Transverse colon (tissue), 4 donors: Measurements from ENCODE around the gene DPF3. TPM values are rescaled to one million over a fixed set of nuclear protein-coding genes. Genes with fewer than 3 reads are reported as not detected.

ENCODE experiments used
- DNase-seq: peaks from one replicate; pipeline ENCODE4 v3.0.0-alpha.2; 2019
- H3K27ac ChIP-seq, 4 donors: fragments of 200-600 bp; sonication (generic); 2 replicates each; pipeline ENCODE4 v1.5.1; 2016 to 2018; ENCODE audit warnings: inconsistent platforms in 4 of 4
- H3K27me3 ChIP-seq: fragments of 200-600 bp; sonication (generic); 2 replicates; pipeline ENCODE4 v1.5.1; 2017; ENCODE audit warnings: inconsistent platforms
- H3K36me3 ChIP-seq, 4 donors: fragments of 200-600 bp; sonication (generic); 2 replicates each; pipeline ENCODE4 v1.5.1; 2017 to 2019; ENCODE audit warnings: inconsistent platforms in 4 of 4
- H3K4me1 ChIP-seq, 4 donors: fragments of 200-600 bp; sonication (generic); 2 replicates each; pipeline ENCODE4 v1.5.1; 2017 to 2020; ENCODE audit warnings: inconsistent platforms in 4 of 4
- H3K4me3 ChIP-seq, 4 donors: fragments of 200-600 bp; sonication (generic); 1 replicate in 1 of 4; 2 replicates in 3 of 4; pipeline versions ENCODE4 v1.5.1 to v1.6.1; 2017 to 2019; ENCODE audit warnings: inconsistent platforms in 4 of 4
- H3K9me3 ChIP-seq, 2 donors: fragments of 200-600 bp; sonication (generic); 2 replicates each; pipeline ENCODE4 v1.5.1; 2017 to 2019; ENCODE audit warnings: inconsistent platforms in 2 of 2
- EP300 ChIP-seq: sonication (generic); formaldehyde crosslinking; IDR thresholded peaks from one replicate; pipeline ENCODE4 v1.6.1; 2017; ENCODE audit warnings: antibody characterized with exemption, low read depth
- POLR2A ChIP-seq: fragments of 450-650 bp; IDR thresholded peaks from one replicate; pipeline ENCODE4 v1.6.1; 2016; ENCODE audit warnings: antibody characterized with exemption, mild to moderate bottlenecking, moderate library complexity
- POLR2AphosphoS5 ChIP-seq, 3 donors: sonication (generic); formaldehyde crosslinking; IDR thresholded peaks; one replicate each; pipeline ENCODE4 v1.6.1; 2016; ENCODE audit warnings: antibody characterized with exemption in 3 of 3
- WGBS, 2 donors: methylation state at CpG; one replicate each; pipeline ENCODE4 v1.1.5; 2018; ENCODE audit warnings: low coverage in 1 of 2; 5-methylcytosine and 5-hydroxymethylcytosine counted together
- in situ Hi-C, 4 donors: fragments of 200-750 bp; cut with MboI; loops; one replicate each; pipeline versions ENCODE4 v1.15.0 to v1.15.1; 2017; ENCODE audit warnings: low sequenced_read_pairs in 3 of 4, low pct_ligation_motif_present in 1 of 4, low pct_unique_long_range_greater_than_20kb in 1 of 4
- intact Hi-C: fragments of 100-400 bp; cut with DNase I; formaldehyde crosslinking; loops from one replicate; pipeline ENCODE4 v1.15.1; 2023; ENCODE audit warnings: low total_unique reads
- total RNA-seq, 4 donors: library from RNA; depleted of rRNA; stranded (reverse); fragments of >200 nt; gene quantifications; one replicate each; pipeline ENCODE4 v1.1.0, GENCODE V29; 2016
- TF ChIP-seq, protein P1 (sequence below), 5 experiments: fragments of 200-600 bp in 3 of 5; fragments of 450-650 bp in 2 of 5; sonication (generic) in 3 of 5; IDR thresholded peaks; 1 replicate in 2 of 5; 2 replicates in 3 of 5; pipeline ENCODE4 v1.5.1; 2016 to 2017; ENCODE audit warnings: antibody characterized with exemption in 5 of 5, inconsistent platforms in 3 of 5, mild to moderate bottlenecking in 2 of 5, moderate library complexity in 1 of 5

The DPF3 gene
- total RNA-seq, 4 donors from 2014 or later = 7.1 to 23.5 (median 10.9) TPM

DNA sequence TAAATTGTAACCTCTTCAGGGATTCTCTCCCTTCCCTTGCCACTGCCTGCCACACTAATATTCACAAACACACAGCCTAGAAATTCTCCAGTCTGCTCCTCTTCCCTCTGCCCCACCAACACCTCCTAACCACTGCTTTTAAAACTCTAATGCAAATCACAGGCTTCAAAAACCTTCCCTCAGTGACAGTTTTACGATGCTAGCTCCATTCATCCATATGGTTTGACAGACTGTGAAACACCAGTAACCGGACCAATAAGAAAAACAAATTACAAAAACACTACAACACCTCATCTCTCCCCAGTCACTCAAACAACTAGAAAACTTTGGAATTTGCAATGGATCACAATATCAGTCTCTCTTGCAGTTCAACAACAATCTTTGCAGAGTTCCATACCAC lies 5.7 kb downstream of the DPF3 start:
- Histone ChIP-seq H3K27ac (no peak overlapping the region), H3K4me3 (no peak overlapping the region), H3K27me3 (peaks cover 21% of the 10 kb centered on the region), H3K36me3 (no peaks in the 10 kb centered on the region), H3K9me3 (no peaks in the 10 kb centered on the region), H3K4me1 (peaks cover 8 to 17% (median 13%) of the 10 kb centered on the region in 4 donors)
- no peak for DNase-seq
- TF ChIP-seq POLR2AphosphoS5 (IDR thresholded peaks at IDR 0.05) = no peak
- TF ChIP-seq, protein P1, sequence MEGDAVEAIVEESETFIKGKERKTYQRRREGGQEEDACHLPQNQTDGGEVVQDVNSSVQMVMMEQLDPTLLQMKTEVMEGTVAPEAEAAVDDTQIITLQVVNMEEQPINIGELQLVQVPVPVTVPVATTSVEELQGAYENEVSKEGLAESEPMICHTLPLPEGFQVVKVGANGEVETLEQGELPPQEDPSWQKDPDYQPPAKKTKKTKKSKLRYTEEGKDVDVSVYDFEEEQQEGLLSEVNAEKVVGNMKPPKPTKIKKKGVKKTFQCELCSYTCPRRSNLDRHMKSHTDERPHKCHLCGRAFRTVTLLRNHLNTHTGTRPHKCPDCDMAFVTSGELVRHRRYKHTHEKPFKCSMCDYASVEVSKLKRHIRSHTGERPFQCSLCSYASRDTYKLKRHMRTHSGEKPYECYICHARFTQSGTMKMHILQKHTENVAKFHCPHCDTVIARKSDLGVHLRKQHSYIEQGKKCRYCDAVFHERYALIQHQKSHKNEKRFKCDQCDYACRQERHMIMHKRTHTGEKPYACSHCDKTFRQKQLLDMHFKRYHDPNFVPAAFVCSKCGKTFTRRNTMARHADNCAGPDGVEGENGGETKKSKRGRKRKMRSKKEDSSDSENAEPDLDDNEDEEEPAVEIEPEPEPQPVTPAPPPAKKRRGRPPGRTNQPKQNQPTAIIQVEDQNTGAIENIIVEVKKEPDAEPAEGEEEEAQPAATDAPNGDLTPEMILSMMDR (IDR thresholded peaks at IDR 0.05) = no peak
- no peak for TF ChIP-seq POLR2A
- TF ChIP-seq EP300 = no peak
- WGBS, 2 donors = 71 to 75% methylated on average over 2 of the region's 2 CpGs
- intact Hi-C loops = no loop called here
- in situ Hi-C loops = no loop called here

DNA sequence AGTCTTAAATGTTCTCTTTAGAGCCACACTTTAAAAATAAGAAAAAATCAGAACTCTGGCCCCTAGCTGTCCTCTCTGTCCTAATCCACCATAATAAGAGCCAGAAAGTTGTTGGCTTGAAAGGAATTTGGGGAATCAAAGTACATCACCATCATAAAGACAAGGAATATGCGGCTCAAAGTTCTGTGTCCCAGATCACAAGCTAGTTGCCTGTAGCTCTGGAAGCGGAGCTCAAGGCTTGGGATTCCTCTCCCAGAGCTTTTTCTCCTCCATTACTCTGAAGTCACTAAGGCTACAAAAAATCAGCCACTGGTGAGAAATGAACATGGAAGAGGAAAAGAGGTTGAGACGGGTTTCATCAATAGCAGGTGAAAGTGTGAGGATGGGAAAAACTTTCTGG lies 6.4 kb downstream of the DPF3 start:
- 93 to 100% methylated on average over 3 of the region's 3 CpGs for WGBS, 2 donors
- H3K9me3 ChIP-seq = no peaks in the 10 kb centered on the region
- H3K4me3 ChIP-seq = no peak overlapping the region
- H3K27me3 ChIP-seq = peaks cover 21% of the 10 kb centered on the region
- H3K4me1 ChIP-seq = peaks cover 4 to 11% (median 10%) of the 10 kb centered on the region in 4 donors
- H3K27ac ChIP-seq = no peak overlapping the region
- intact Hi-C loops (no loop called here), in situ Hi-C loops (no loop called here)
- TF ChIP-seq EP300 = no peak
- TF ChIP-seq POLR2AphosphoS5 (IDR thresholded peaks at IDR 0.05) = no peak
- TF ChIP-seq, protein P1 (IDR thresholded peaks at IDR 0.05) = no peak
- TF ChIP-seq POLR2A = no peak
- H3K36me3 ChIP-seq = no peaks in the 10 kb centered on the region
- DNase-seq = no peak

DNA sequence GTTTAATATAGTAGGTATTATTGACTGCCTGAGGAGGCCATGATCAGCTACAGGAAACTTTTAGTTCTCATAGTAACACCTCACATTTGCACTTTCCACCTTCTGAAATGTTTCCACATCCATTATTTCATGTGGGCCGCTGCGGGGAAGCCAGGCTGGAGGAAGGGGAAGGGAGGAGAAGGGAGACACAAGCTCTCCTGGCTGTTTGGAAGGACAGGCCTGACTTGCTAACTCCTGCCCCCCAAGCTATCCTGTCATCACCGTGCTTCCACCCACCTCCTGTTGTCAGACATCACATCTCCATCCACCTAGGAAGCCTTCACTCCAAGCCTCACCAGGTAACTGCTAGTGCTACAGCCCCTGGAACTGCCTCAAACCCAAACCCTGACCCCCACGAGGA lies 9.5 kb downstream of the DPF3 start:
- Histone ChIP-seq H3K27me3 (no peaks in the 10 kb centered on the region), H3K27ac (no peak overlapping the region), H3K4me1 (no peaks in the 10 kb centered on the region), H3K4me3 (no peak overlapping the region), H3K36me3 (no peaks in the 10 kb centered on the region), H3K9me3 (no peaks in the 10 kb centered on the region)
- 94 to 100% methylated on average over 1 to 4 of the region's 4 CpGs for WGBS, 2 donors
- intact Hi-C loops = no loop called here
- in situ Hi-C loops = no loop called here
- no peak for DNase-seq
- TF ChIP-seq POLR2AphosphoS5 (IDR thresholded peaks at IDR 0.05) (no peak), EP300 (no peak), POLR2A (no peak)
- TF ChIP-seq, protein P1 (IDR thresholded peaks at IDR 0.05) = no peak

DNA sequence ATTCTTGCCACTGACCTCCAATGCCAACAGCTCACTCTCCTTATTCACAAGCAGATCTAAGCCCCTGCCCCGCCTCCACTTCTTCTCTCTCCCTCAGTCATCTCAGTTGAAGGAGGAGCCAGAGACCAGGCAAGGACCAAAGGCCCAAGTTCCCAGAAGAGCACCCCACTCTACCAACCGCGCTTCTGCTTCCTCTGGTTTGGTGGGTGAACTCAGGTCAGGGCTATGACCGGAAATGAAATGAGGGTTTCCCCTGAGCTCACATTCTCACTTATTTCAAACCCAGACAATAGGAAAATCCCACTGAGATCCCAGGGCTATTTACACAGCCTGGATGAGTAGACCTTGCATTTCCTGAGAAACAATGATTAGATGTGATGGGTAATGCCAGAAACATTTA lies 9.9 kb downstream of the DPF3 start:
- 69 to 76% methylated on average over 3 to 4 of the region's 4 CpGs for WGBS, 2 donors
- TF ChIP-seq EP300 (no peak), POLR2AphosphoS5 (IDR thresholded peaks at IDR 0.05) (no peak), POLR2A (no peak)
- TF ChIP-seq, protein P1 (IDR thresholded peaks at IDR 0.05) = no peak
- no peak for DNase-seq

More for the DNA sequence above, 9.9 kb downstream of the DPF3 start:
- in situ Hi-C loops = no loop called here
- Histone ChIP-seq H3K27me3 (no peaks in the 10 kb centered on the region), H3K27ac (no peak overlapping the region), H3K4me3 (no peak overlapping the region), H3K36me3 (no peaks in the 10 kb centered on the region), H3K4me1 (no peaks in the 10 kb centered on the region), H3K9me3 (no peaks in the 10 kb centered on the region)
- intact Hi-C loops = no loop called here
